Stimulated activated CD4-positive, alpha-beta T cell treated with anti-CD3 and anti-CD28 coated beads, Interleukin-4, amount 100 ng/mL, for 4 hours (primary cell): ENCODE measurements around the gene AVL9.
"Not testable (repeated sequence)": the region's sequence is repeated elsewhere in the genome, so short reads cannot be mapped to it uniquely, and the experiment has no call there.

ENCODE experiments used
- DNase-seq, 2 experiments: peaks; one replicate each; pipeline ENCODE4 v3.0.0-alpha.2; 2020

The AVL9 gene

GRCh38 chr7:32591938-32592337 is 96.6 kb downstream of the AVL9 start:
- no peak for DNase-seq

DNA sequence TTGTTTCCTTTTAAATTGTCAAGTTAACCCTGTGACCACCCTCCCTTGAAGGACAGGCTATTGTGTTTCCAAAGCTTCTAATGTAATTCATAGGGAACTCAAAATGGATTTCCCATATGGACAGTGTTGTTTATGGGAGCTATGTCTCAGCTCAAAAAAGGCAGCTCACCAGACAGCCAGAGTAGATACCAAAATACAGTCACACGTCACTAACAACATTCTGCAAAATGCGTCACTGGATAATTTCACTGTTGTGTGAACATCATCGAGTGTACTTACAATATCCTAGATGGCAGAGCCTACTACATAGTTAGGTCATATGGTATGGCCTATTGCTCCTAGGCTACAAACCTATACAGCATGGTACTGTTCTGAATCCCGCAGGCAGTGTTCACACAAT is 97.4 kb downstream of the AVL9 start:
- DNase-seq = no peak

GRCh38 chr7:32594965-32595490 is 99.7 kb downstream of the AVL9 start:
- DNase-seq = no peak

GRCh38 chr7:32601196-32601595 is 105.9 kb downstream of the AVL9 start:
- not testable (repeated sequence) for DNase-seq

GRCh38 chr7:32602470-32602869 is 107.2 kb downstream of the AVL9 start:
- DNase-seq = no peak

DNA sequence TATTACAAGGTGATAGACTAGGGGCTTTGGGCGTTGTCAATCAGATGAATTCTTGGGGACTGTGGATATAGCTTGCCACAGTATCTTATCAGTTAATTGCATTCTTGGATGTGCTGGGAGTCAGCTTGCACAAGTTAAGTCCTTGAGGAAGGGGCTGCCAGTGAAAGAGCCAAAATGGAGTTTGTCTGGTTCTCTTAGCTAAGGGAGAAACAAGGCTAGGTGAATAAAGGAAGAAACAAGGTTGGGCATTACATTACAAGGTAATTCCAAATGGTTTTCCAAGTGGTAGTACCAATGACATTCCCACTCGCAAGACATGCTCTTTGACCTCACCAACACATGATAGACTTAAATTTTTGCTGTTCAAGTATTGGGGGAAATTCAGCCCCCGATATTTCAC is 108.2 kb downstream of the AVL9 start:
- not testable (repeated sequence) for DNase-seq

GRCh38 chr7:32604047-32604446 is 108.8 kb downstream of the AVL9 start:
- not testable (repeated sequence) for DNase-seq

DNA sequence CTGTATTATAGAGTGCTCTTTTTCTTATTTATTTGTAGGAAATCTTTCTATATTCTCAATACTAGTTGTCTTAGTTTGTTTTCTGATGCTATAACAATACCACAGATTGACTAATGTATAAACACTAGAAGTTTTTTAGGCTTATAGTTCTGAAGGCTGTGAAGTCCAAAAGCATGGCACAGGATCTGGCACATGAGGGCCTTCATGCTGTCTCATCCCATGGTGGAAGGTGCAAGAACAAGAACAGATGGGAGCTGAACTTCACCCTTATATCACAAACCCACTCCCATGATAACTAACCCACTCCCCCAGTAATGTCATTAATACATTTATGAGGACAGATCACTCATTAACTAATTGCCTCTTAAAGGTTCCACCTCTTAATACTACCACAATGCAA is 109.7 kb downstream of the AVL9 start:
- no peak for DNase-seq

- DNase-seq = no peak
Observed at GRCh38 chr7:32609463-32609862, 114.2 kb downstream of the AVL9 start.

- DNase-seq = no peak
Observed at GRCh38 chr7:32611201-32612099, 116.2 kb downstream of the AVL9 start.

DNA sequence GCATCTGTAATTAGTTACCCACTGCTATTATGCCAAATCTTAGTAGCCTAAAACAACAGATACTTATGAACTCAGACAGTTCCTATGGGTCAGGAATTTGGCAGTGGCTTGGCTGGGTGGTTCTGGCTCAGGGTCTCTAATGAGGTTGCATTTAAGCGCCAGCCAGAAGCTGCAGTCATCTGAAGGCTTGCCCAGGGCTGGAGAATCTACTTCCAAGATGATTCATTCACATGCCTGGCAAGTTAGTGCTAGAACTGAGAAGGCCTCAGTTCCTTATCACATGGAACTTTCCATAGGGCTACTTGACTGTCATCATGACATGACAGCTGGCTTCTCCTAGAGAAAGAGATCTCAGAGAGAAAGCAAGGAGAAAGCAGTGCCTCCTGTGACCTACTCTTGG is 121.3 kb downstream of the AVL9 start:
- no peak for DNase-seq

GRCh38 chr7:32618470-32618869 is 123.2 kb downstream of the AVL9 start:
- no peak for DNase-seq

- no peak for DNase-seq
Observed at GRCh38 chr7:32618987-32619386, 123.7 kb downstream of the AVL9 start.

DNA sequence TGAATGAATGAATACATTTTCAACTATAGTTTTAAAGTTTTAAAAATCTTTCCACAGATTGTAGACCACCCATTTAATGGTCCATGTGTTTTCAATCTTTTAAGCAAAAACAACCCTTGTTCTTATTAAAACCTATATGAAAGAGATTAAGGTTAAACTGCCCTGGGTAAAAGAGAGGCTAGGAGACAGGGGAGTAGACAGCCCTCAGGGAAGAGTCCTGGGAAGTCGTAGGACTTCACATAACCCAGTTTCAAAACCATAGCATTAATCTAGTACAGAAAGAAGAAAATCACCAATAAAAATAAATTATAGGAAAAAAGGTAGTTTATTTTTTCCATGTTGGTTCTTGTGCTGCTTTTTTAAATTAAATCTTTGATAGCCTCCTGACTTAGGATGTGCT is 124.1 kb downstream of the AVL9 start:
- DNase-seq = not testable (repeated sequence)

DNA sequence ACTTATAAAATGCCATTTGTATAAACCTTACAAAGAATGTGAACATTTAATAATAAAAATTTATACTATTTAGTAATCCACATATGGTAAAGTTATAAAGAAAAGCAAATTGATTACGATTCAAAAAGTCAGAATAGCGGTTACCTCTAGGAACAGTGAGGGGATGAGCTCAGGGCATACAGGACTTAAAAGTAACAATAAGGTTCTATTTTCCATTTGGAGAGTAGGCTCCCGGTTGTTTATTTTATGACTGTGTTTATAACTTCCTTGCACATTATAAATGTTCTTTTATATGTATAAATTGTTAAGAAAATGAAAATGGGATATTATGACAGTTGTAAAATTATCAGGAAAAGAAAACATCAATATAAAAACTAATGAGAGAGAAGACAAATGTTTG is 135.7 kb downstream of the AVL9 start:
- DNase-seq = no peak

DNA sequence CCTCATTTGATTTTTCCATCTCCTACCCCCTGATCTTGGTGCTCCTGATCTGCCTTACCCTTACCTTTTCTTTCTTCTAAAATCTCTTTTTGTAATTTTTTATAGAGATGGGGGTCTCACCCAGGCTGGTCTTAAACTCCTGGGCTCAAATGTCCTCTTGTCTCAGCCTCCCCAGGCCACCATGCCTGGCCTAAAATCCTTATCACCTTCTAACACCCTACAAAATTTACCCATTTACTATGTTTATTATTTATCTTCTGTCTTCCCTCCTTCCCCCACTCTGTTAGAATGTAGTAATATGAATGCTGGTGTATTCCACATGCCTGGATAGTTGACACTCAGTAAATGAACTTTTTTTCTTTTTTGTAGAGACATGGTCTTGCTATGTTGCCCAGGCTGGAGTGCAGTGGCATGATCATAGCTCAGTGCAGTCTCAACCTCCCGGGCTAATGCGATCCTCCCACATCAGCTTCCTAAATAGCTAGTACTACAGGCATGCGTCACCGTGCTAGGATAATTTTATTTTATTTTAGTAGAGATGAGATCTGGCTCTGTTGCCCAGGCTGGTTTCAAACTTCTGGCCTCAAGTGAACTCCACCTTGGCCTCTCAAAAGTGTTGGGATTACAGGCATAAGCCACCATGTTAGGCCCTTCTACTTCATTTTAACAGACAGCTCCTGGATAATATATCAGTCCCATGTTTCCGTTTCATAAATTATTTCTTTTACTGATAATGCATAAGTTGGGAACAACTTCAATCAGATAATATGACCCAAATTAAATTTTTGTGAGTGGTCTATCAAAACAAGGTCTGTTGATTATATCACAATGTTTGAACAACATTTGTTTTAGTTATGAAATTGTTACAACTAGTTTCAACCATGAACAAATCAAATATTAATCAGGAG is 136.6 kb downstream of the AVL9 start:
- DNase-seq = not testable (repeated sequence)

- not testable (repeated sequence) for DNase-seq
Observed at GRCh38 chr7:32633446-32633845, 138.2 kb downstream of the AVL9 start.

GRCh38 chr7:32634798-32635393 is 139.6 kb downstream of the AVL9 start:
- DNase-seq = not testable (repeated sequence)

GRCh38 chr7:32636725-32637462 is 141.6 kb downstream of the AVL9 start:
- not testable (repeated sequence) for DNase-seq

- DNase-seq = not testable (repeated sequence)
Observed at GRCh38 chr7:32637611-32638010, 142.3 kb downstream of the AVL9 start.
